Measurements from ENCODE around the gene EPB41. TPM values are rescaled to one million over a fixed set of nuclear protein-coding genes. Genes with fewer than 3 reads are reported as not detected.

Gene EPB41
- total RNA-seq, 1 experiment from 2014 or later = 41.7 TPM

- Histone ChIP-seq H3K27me3 (ENCODE audit: insufficient read depth, low read length) (no peaks in the 10 kb centered on the region), H3K79me2 (ENCODE audit: insufficient read depth, low read length) (no peaks in the 10 kb centered on the region), H3K4me3 (replicated peaks in 1 of 2; ENCODE audit: low read depth in 1 of 2, low read length in 2 of 2) (no peak overlapping the region), H3K9me2 (ENCODE audit: insufficient read depth) (no peaks in the 10 kb centered on the region), H3K27ac (ENCODE audit: low read depth, low read length) (no peak overlapping the region), H3K9me3 (ENCODE audit: control insufficient read depth in 1 of 2, insufficient read depth in 1 of 2, low read depth in 1 of 2, low read length in 2 of 2) (no peaks in the 10 kb centered on the region), H3K4me2 (ENCODE audit: low read length) (no peak overlapping the region), H3K9ac (ENCODE audit: low read length) (no peak overlapping the region), H3K4me1 (ENCODE audit: control insufficient read depth in 1 of 2, insufficient read depth in 2 of 2, low read length in 2 of 2) (no peaks in the 10 kb centered on the region), H4K20me1 (ENCODE audit: insufficient read depth) (no peaks in the 10 kb centered on the region), H2AFZ (ENCODE audit: low read depth, low read length, poor library complexity, severe bottlenecking) (no peak overlapping the region), H3K36me3 (ENCODE audit: control insufficient read depth in 1 of 2, insufficient read depth in 2 of 2, low read length in 2 of 2) (no peaks in the 10 kb centered on the region; a peak in 1 of 4 replicates)
- ChIA-PET RAD21 (ENCODE audit: low non-redundant PET in 1 of 2, low total read pairs in 2 of 2, uncharacterized antibody in 2 of 2, unreplicated experiment in 2 of 2) (no interaction called here), POLR2A (no interaction called here), CTCF (interaction anchor here (1.4 to 7.7 kb wide), 3 partner anchors 10 to 153 kb away, joined by 3 to 122 read pairs (median 9); no protein-coding TSS in a partner anchor)
- intact Hi-C loops (cut with micrococcal nuclease) = no loop called here
- DNase-seq (ENCODE audit: low read depth, low spot score) (no peak), ATAC-seq (no peak)
- no peak for TF ChIP-seq SP1 (IDR thresholded peaks at IDR 0.05; ENCODE audit: low read depth)
- no peak for TF ChIP-seq POLR2AphosphoS5 (IDR thresholded peaks at IDR 0.05; ENCODE audit: low read depth, low read length)
- TF ChIP-seq MAX (IDR thresholded peaks at IDR 0.05) = no peak
- TF ChIP-seq JUND (IDR thresholded peaks at IDR 0.05) = no peak
- no peak for TF ChIP-seq CEBPB (IDR thresholded peaks at IDR 0.05; ENCODE audit: low read depth)
- no peak for TF ChIP-seq CTCF (IDR thresholded peaks at IDR 0.05 in 2 of 3, conservative IDR thresholded peaks at IDR 0.05 in 1 of 3; ENCODE audit: borderline replicate concordance in 1 of 3, insufficient read depth in 1 of 3, low read depth in 2 of 3, low read length in 2 of 3)
- no peak for TF ChIP-seq ELF1 (IDR thresholded peaks at IDR 0.05; ENCODE audit: borderline replicate concordance, low read depth)
- BruUV-seq (replicated peaks) = no TSS peak
Observed at GRCh38 chr1:29029667-29030066, 115.3 kb downstream of the EPB41 start.

GRCh38 chr1:29032841-29033240 lies 118.5 kb downstream of the EPB41 start:
- DNase-seq (ENCODE audit: low read depth, low spot score) = no peak
- POLR2A ChIA-PET = interaction anchor here (0.6 to 2.5 kb wide), 3 partner anchors 149 to 157 kb away, joined by 3 to 11 read pairs (median 3); no protein-coding TSS in a partner anchor
- H3K9ac ChIP-seq (ENCODE audit: low read length) = no peak overlapping the region
- no peak overlapping the region for H2AFZ ChIP-seq (ENCODE audit: low read depth, low read length, poor library complexity, severe bottlenecking)
- H3K9me3 ChIP-seq (ENCODE audit: control insufficient read depth in 1 of 2, insufficient read depth in 1 of 2, low read depth in 1 of 2, low read length in 2 of 2) = no peaks in the 10 kb centered on the region
- no peak for ATAC-seq
- RAD21 ChIA-PET (ENCODE audit: low non-redundant PET in 1 of 2, low total read pairs in 2 of 2, uncharacterized antibody in 2 of 2, unreplicated experiment in 2 of 2) = interaction anchor here (1.1 to 3.0 kb wide), 4 partner anchors 139 to 156 kb away, joined by 3 to 18 read pairs (median 7); no protein-coding TSS in a partner anchor
- H3K4me2 ChIP-seq (ENCODE audit: low read length) = no peak overlapping the region
- no peak overlapping the region for H3K4me3 ChIP-seq (replicated peaks in 1 of 2; ENCODE audit: low read depth in 1 of 2, low read length in 2 of 2)
- H3K36me3 ChIP-seq (ENCODE audit: control insufficient read depth in 1 of 2, insufficient read depth in 2 of 2, low read length in 2 of 2) = no peaks in the 10 kb centered on the region; a peak in 1 of 4 replicates
- intact Hi-C loops (cut with micrococcal nuclease) = loop anchor here (2.0 kb wide), 1 partner anchor 248 kb away; no protein-coding TSS in a partner anchor
- H3K9me2 ChIP-seq (ENCODE audit: insufficient read depth) = no peaks in the 10 kb centered on the region
- no peaks in the 10 kb centered on the region for H3K79me2 ChIP-seq (ENCODE audit: insufficient read depth, low read length)
- CTCF ChIA-PET = interaction anchor here (0.6 to 7.7 kb wide), 10 partner anchors 16 to 879 kb away, joined by 3 to 122 read pairs (median 8); no protein-coding TSS in a partner anchor
- H4K20me1 ChIP-seq (ENCODE audit: insufficient read depth) = no peaks in the 10 kb centered on the region
- no TSS peak for BruUV-seq (replicated peaks)
- H3K4me1 ChIP-seq (ENCODE audit: control insufficient read depth in 1 of 2, insufficient read depth in 2 of 2, low read length in 2 of 2) = no peaks in the 10 kb centered on the region
- H3K27ac ChIP-seq (ENCODE audit: low read depth, low read length) = no peak overlapping the region
- no peaks in the 10 kb centered on the region for H3K27me3 ChIP-seq (ENCODE audit: insufficient read depth, low read length)
- TF ChIP-seq MAX (IDR thresholded peaks at IDR 0.05) (no peak), ELF1 (IDR thresholded peaks at IDR 0.05; ENCODE audit: borderline replicate concordance, low read depth) (no peak), REST (IDR thresholded peaks at IDR 0.05; ENCODE audit: low read depth) (no peak), CTCF (IDR thresholded peaks at IDR 0.05 in 2 of 3, conservative IDR thresholded peaks at IDR 0.05 in 1 of 3; ENCODE audit: borderline replicate concordance in 1 of 3, insufficient read depth in 1 of 3, low read depth in 2 of 3, low read length in 2 of 3) (no peak), TCF7L2 (IDR thresholded peaks at IDR 0.05; ENCODE audit: borderline replicate concordance, extremely low read depth, insufficient read depth, insufficient read length) (no peak)
